Glutamatergic neuron (in vitro differentiated cells): ENCODE results near the gene DLX2. TPM values are rescaled to one million over a fixed set of nuclear protein-coding genes. Genes with fewer than 3 reads are reported as not detected.

Experiments
- DNase-seq: peaks from one replicate; pipeline ENCODE4 v3.0.0; 2022
- H3K27ac Mint-ChIP-seq: one replicate; pipeline ENCODE4 v1.8.0; 2020; ENCODE audit warnings: mild to moderate bottlenecking, mixed read lengths, inconsistent platforms; ENCODE audit not compliant: unreplicated experiment
- H3K27me3 Mint-ChIP-seq: one replicate; pipeline ENCODE4 v1.8.0; 2020; ENCODE audit warnings: mild to moderate bottlenecking, moderate library complexity, mixed read lengths, inconsistent platforms; ENCODE audit not compliant: unreplicated experiment
- H3K36me3 Mint-ChIP-seq: one replicate; pipeline ENCODE4 v1.8.0; 2020; ENCODE audit warnings: mild to moderate bottlenecking, mixed read lengths, inconsistent platforms; ENCODE audit not compliant: unreplicated experiment
- H3K4me1 Mint-ChIP-seq: one replicate; pipeline ENCODE4 v1.8.0; 2020; ENCODE audit warnings: mild to moderate bottlenecking, low read depth, mixed read lengths, inconsistent platforms; ENCODE audit not compliant: unreplicated experiment
- H3K4me3 Mint-ChIP-seq: one replicate; pipeline ENCODE4 v1.8.0; 2020; ENCODE audit warnings: mild to moderate bottlenecking, mixed read lengths, inconsistent platforms; ENCODE audit not compliant: unreplicated experiment
- H3K9me3 Mint-ChIP-seq: one replicate; pipeline ENCODE4 v1.8.0; 2020; ENCODE audit warnings: mild to moderate bottlenecking, moderate library complexity, mixed read lengths, inconsistent platforms; ENCODE audit not compliant: unreplicated experiment
- total RNA-seq: library from RNA; stranded (reverse); fragmentation: NEBNext Ultra II Directional; extraction: Animal tissue kit (Norgen Biotek cat#: 25700); gene quantifications from one replicate; pipeline ENCODE4 v1.2.1, GENCODE V29; 2021; ENCODE audit not compliant: unreplicated experiment
- TF ChIP-seq, protein P1 (sequence below): fragments of 200-600 bp; sonication (generic); IDR thresholded peaks from one replicate; pipeline ENCODE4 v1.5.0; 2021; ENCODE audit not compliant: partially characterized antibody, unreplicated experiment

The DLX2 gene
- total RNA-seq, 1 donor from 2014 or later, result 1.4 TPM

- H3K27ac Mint-ChIP-seq, result no peak overlapping the region
- no peaks in the 10 kb centered on the region for H3K36me3 Mint-ChIP-seq
- TF ChIP-seq, protein P1, sequence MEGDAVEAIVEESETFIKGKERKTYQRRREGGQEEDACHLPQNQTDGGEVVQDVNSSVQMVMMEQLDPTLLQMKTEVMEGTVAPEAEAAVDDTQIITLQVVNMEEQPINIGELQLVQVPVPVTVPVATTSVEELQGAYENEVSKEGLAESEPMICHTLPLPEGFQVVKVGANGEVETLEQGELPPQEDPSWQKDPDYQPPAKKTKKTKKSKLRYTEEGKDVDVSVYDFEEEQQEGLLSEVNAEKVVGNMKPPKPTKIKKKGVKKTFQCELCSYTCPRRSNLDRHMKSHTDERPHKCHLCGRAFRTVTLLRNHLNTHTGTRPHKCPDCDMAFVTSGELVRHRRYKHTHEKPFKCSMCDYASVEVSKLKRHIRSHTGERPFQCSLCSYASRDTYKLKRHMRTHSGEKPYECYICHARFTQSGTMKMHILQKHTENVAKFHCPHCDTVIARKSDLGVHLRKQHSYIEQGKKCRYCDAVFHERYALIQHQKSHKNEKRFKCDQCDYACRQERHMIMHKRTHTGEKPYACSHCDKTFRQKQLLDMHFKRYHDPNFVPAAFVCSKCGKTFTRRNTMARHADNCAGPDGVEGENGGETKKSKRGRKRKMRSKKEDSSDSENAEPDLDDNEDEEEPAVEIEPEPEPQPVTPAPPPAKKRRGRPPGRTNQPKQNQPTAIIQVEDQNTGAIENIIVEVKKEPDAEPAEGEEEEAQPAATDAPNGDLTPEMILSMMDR, result no peak
- peaks cover 35% of the 10 kb centered on the region for H3K27me3 Mint-ChIP-seq
- DNase-seq, result no peak
- peaks cover 16% of the 10 kb centered on the region for H3K9me3 Mint-ChIP-seq
- H3K4me1 Mint-ChIP-seq, result peaks cover 14% of the 10 kb centered on the region
- H3K4me3 Mint-ChIP-seq, result no peak overlapping the region
These were observed 5.2 kb upstream of the DLX2 start for GRCh38 chr2:172107690-172108586.

DNA sequence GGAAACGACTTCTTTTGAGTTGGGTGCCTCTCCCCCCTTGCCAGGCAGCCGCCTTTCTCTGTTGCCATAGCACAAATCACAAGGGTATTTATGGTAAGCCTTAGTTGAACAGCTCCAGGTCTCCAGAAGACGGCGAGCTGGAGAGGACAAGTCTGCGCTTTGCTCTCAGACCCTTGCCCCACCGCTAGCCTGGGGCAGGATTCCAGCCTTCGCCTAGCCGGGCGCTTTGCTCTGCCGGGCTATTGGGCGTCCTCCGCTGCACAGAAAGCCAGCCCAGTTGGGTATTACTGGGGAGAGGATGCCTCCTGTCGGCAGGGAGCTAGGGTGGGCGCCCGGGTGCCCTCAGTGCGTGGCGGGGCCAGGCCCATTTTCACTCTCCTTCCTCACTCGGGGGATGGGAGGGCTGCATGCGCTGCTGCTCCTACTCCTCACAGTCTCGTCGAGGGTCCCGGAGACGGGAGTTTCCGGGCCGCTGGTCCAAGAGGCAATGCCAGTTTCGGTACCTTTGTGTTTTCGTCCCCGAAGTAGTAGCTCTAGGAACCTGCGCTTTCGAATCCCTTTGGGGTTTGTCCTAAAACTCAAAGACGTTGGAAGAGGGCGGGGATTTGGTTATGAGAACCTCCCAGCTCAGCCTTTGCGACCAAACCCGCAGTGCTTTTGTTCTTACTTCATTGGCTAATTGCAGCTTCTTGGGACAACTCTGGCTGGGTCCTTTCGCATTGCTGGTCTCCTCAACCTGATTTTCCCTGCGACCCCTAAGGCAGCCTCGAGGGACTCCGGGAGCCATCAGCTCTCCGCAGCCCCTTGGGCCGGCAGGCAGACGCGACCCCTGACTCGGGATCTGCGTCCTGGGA lies 3.6 kb upstream of the DLX2 start:
- Mint-ChIP-seq H3K27ac (no peak overlapping the region), H3K9me3 (peaks cover 18% of the 10 kb centered on the region), H3K36me3 (no peaks in the 10 kb centered on the region), H3K4me3 (peak overlapping the region; percentile 61), H3K4me1 (peaks cover 14% of the 10 kb centered on the region), H3K27me3 (peaks cover 43% of the 10 kb centered on the region)
- TF ChIP-seq, protein P1, result peak; percentile 25
- DNase-seq, result peak; percentile 62

DNA sequence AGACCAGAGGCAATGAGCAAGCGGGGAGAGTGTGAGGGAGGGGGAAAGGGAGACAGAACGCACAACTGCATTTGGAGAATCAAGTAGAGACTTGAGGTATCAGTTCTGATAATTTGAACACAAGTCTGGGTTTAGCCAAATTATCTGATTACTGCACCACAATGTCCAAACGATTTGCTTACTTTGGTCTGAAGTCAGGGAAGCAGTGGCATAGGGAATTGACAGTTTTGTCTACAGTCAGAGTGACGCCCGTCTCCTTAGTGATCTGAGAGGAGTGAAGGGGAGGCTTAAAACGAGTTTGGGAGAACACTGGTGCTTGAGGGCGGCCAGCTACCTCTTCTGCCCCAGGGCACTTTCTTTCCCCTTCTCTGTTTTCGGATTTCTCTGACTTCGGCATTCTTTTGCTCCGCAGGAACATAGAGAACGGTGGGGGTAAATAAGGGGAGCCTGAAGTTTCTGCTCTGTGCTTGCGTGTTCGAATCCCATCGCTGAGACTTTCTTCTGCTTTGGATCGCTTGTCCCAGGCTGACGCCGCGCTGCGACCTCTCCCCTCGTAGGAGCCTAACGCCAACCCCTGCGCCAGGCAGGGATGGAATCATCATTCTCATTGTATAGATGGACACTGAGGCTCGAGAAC lies 2.9 kb upstream of the DLX2 start:
- peaks cover 18% of the 10 kb centered on the region for H3K9me3 Mint-ChIP-seq
- no peak overlapping the region for H3K27ac Mint-ChIP-seq
- H3K4me1 Mint-ChIP-seq, result peaks cover 17% of the 10 kb centered on the region
- no peaks in the 10 kb centered on the region for H3K36me3 Mint-ChIP-seq
- H3K4me3 Mint-ChIP-seq, result peak overlapping the region; percentile 61
- H3K27me3 Mint-ChIP-seq, result peaks cover 41% of the 10 kb centered on the region
- TF ChIP-seq, protein P1, result no peak
- no peak for DNase-seq

DNA sequence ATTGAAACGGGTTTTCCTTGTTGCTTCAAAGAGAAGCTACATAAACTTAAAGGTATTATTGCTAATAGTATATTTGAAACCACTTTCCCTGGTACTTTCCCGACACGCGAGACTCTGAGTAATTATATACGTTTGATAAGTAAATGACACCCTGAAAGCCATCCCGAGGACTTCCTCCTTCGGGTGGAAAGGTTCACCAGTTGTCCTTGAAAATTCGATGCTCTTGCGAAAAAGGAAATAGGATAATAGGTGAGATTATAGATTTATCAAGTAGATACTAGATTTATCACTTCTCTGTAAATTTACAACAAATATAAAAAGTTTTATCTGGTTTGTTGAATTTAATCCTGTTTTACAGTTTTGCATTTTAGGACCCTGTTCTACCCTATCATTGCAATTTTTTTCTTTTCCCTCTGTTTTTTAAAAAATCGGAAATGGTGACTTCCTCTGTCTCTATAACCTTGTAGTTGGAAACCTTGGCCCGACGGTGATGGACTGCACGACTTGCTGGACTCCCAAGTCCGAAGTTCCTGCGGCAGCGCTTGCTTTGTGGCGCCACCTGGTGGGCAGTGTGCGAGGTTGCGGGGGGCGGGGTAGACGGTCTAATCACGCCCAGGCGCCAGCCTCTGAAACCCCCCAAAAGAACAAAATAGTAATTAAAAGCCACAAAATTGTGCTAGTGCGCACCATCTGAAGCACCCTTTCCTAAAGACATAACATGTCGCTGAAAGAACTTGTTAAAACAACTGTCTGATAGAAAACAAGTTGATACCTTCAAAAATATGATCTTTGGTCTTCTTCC lies 972 bp upstream of the DLX2 start:
- peaks cover 15% of the 10 kb centered on the region for H3K4me1 Mint-ChIP-seq
- TF ChIP-seq, protein P1, result peak; percentile 94
- H3K27me3 Mint-ChIP-seq, result peaks cover 34% of the 10 kb centered on the region
- peak; percentile 94 for DNase-seq
- no peaks in the 10 kb centered on the region for H3K36me3 Mint-ChIP-seq
- peak overlapping the region; percentile 66 for H3K27ac Mint-ChIP-seq
- H3K4me3 Mint-ChIP-seq, result peak overlapping the region; percentile 92
- H3K9me3 Mint-ChIP-seq, result peaks cover 14% of the 10 kb centered on the region
